Neuronal stem cell (in vitro differentiated cells): ENCODE results near the gene C16orf90.

Source experiments
- DNase-seq: peaks from one replicate; pipeline ENCODE4 v3.0.0-alpha.2; 2013; ENCODE audit warnings: low spot score
- H2AFZ ChIP-seq: one replicate; pipeline ENCODE4 v1.6.1; 2013; ENCODE audit warnings: mild to moderate bottlenecking, low read length, inconsistent platforms
- H2AK5ac ChIP-seq: 2 replicates; pipeline ENCODE4 v1.6.1; 2013; ENCODE audit warnings: low read depth, mild to moderate bottlenecking, inconsistent platforms, low read length, moderate library complexity, mixed read lengths
- H2BK120ac ChIP-seq: 2 replicates; pipeline ENCODE4 v1.6.1; 2013; ENCODE audit warnings: low read depth, mild to moderate bottlenecking, inconsistent platforms, low read length, moderate library complexity, mixed read lengths
- H2BK12ac ChIP-seq: one replicate; pipeline ENCODE4 v1.6.1; 2013; ENCODE audit warnings: low read length, inconsistent platforms
- H2BK15ac ChIP-seq: 2 replicates; pipeline ENCODE4 v1.6.1; 2013; ENCODE audit warnings: mild to moderate bottlenecking, low read length, inconsistent platforms, mixed read lengths
- H2BK5ac ChIP-seq: one replicate; pipeline ENCODE4 v1.6.1; 2013; ENCODE audit warnings: inconsistent platforms, mild to moderate bottlenecking, low read length, moderate library complexity
- H3K14ac ChIP-seq: one replicate; pipeline ENCODE4 v1.6.1; 2013; ENCODE audit warnings: low read length, inconsistent platforms
- H3K18ac ChIP-seq: 2 replicates; pipeline ENCODE4 v1.6.1; 2013; ENCODE audit warnings: low read length, inconsistent platforms
- H3K23ac ChIP-seq: 2 replicates; pipeline ENCODE4 v1.6.1; 2013; ENCODE audit warnings: low read depth, mild to moderate bottlenecking, mixed read lengths, low read length, inconsistent platforms; ENCODE audit not compliant: poor library complexity
- H3K27ac ChIP-seq: replicated peaks from 3 replicates; pipeline ENCODE4 v1.5.1; 2013; ENCODE audit warnings: low read length, inconsistent platforms
- H3K27me3 ChIP-seq, 3 experiments: 2 replicates each; pipeline ENCODE4 v1.6.1; 2013; ENCODE audit warnings: low read length in 3 of 3, mild to moderate bottlenecking in 2 of 3, inconsistent platforms in 1 of 3, low read depth in 1 of 3, mixed read lengths in 1 of 3, moderate library complexity in 1 of 3; ENCODE audit not compliant: control insufficient read depth in 3 of 3, insufficient read depth in 3 of 3
- H3K36me3 ChIP-seq, 2 donors: replicated peaks in 1 of 2; 2 replicates each; pipeline ENCODE4 v1.6.1; 2013; ENCODE audit warnings: low read length in 2 of 2; ENCODE audit not compliant: control insufficient read depth in 2 of 2, insufficient read depth in 2 of 2
- H3K4ac ChIP-seq: 2 replicates; pipeline ENCODE4 v1.6.1; 2013; ENCODE audit warnings: inconsistent platforms, mild to moderate bottlenecking, low read length, moderate library complexity
- H3K4me1 ChIP-seq, 2 donors: 1 replicate in 1 of 2; 2 replicates in 1 of 2; pipeline ENCODE4 v1.6.1; 2013; ENCODE audit warnings: low read length in 2 of 2, low read depth in 1 of 2; ENCODE audit not compliant: control insufficient read depth in 2 of 2, insufficient read depth in 1 of 2
- H3K4me2 ChIP-seq: one replicate; pipeline ENCODE4 v1.6.1; 2013; ENCODE audit warnings: mild to moderate bottlenecking, low read length, inconsistent platforms; ENCODE audit not compliant: insufficient read depth, poor library complexity, severe bottlenecking
- H3K4me3 ChIP-seq, 2 donors: 2 replicates each; pipeline ENCODE4 v1.5.1; 2013; ENCODE audit warnings: low read length in 2 of 2, mild to moderate bottlenecking in 2 of 2, inconsistent platforms in 1 of 2, moderate library complexity in 1 of 2
- H3K79me1 ChIP-seq: one replicate; pipeline ENCODE4 v1.6.1; 2013; ENCODE audit warnings: low read depth, mild to moderate bottlenecking, inconsistent platforms, low read length, moderate library complexity
- H3K9ac ChIP-seq: one replicate; pipeline ENCODE4 v1.6.1; 2013; ENCODE audit warnings: mild to moderate bottlenecking, low read depth, low read length, inconsistent platforms; ENCODE audit not compliant: poor library complexity
- H3K9me3 ChIP-seq, 2 donors: replicated peaks in 1 of 2; 2 replicates each; pipeline versions ENCODE3 to v1.6.1; 2013; ENCODE audit warnings: low read length in 2 of 2, mild to moderate bottlenecking in 2 of 2, inconsistent platforms in 1 of 2, low read depth in 1 of 2, mixed read lengths in 1 of 2, moderate library complexity in 1 of 2; ENCODE audit not compliant: control insufficient read depth in 2 of 2, insufficient read depth in 1 of 2
- H4K8ac ChIP-seq: one replicate; pipeline ENCODE4 v1.6.1; 2013; ENCODE audit warnings: low read depth, mild to moderate bottlenecking, inconsistent platforms, low read length, moderate library complexity
- H4K91ac ChIP-seq: one replicate; pipeline ENCODE4 v1.6.1; 2013; ENCODE audit warnings: low read length, low read depth, mild to moderate bottlenecking, inconsistent platforms; ENCODE audit not compliant: poor library complexity
- WGBS, 2 donors: extraction: QIAGEN DNeasy Blood & Tissue Kit; methylation state at CpG; one replicate each; pipeline ENCODE4 v1.1.7; 2013; ENCODE audit warnings: missing lambda C conversion rate in 2 of 2, mixed read lengths in 1 of 2; ENCODE audit not compliant: insufficient read length in 2 of 2, insufficient replicate concordance in 1 of 2; ENCODE audit errors: extremely low coverage in 2 of 2; 5-methylcytosine and 5-hydroxymethylcytosine counted together

Gene C16orf90

DNA sequence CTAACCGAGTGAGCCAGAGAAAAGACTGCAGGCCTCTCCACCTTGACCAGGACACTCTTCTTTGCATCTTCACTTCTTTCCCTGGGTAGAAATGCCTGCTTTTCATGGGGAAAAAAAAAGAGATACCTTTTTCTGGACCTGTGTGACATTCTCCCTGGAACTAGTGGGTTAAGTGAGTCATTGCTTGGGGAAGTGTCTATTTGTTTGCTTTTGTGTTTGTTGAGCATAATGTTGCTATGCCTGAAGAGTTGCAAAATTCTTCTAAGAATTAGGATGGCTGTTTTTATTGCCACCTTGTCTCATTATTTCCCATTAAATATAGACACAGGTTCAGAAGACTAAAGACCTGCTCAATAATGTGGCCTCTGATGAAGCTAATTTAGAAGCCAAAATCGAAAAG, 24.3 kb upstream of the C16orf90 start:
- Histone ChIP-seq H3K14ac (no peak overlapping the region), H3K23ac (no peak overlapping the region), H2BK120ac (no peak overlapping the region), H4K91ac (no peak overlapping the region), H3K36me3 (peaks cover 14 to 96% of the 10 kb centered on the region in 2 donors), H3K9ac (no peak overlapping the region), H3K4me2 (no peak overlapping the region), H2BK12ac (no peak overlapping the region), H4K8ac (no peak overlapping the region), H3K4ac (no peak overlapping the region), H2AK5ac (no peak overlapping the region), H3K27ac (no peak overlapping the region), H2BK5ac (no peak overlapping the region), H2AFZ (no peak overlapping the region), H3K4me3 (no peak overlapping the region), H3K9me3 (no peaks in the 10 kb centered on the region), H2BK15ac (no peak overlapping the region), H3K18ac (no peak overlapping the region), H3K4me1 (no peaks in the 10 kb centered on the region), H3K27me3 (no peaks in the 10 kb centered on the region), H3K79me1 (no peaks in the 10 kb centered on the region)
- DNase-seq: no peak
- no CpG with 5 or more reads among the region's 2 CpGs for WGBS, 2 donors

DNA sequence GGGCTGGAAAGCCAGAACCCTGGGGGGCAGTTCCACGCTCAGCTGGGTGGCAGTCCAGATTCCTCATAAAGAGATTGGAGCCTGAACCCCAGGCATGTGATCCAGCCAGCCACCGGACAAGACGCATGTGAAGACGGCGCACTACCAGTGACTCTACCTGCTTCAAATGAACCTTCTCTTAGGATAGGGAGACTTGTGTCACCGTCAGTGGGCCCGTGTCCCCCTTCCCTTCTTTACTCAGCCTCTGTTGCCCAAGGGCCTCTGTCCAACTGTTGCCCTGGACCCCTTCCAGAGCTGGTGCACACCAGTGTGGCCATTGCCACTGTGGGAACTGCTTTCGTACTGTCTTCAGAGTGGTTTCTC, 23.7 kb upstream of the C16orf90 start:
- Histone ChIP-seq H2BK15ac (no peak overlapping the region), H3K27ac (no peak overlapping the region), H2AK5ac (no peak overlapping the region), H3K23ac (no peak overlapping the region), H3K4me1 (no peaks in the 10 kb centered on the region), H4K91ac (no peak overlapping the region), H3K9me3 (no peaks in the 10 kb centered on the region), H3K4ac (no peak overlapping the region), H3K79me1 (no peaks in the 10 kb centered on the region), H3K4me3 (no peak overlapping the region), H2AFZ (no peak overlapping the region), H3K36me3 (peaks cover 17 to 97% of the 10 kb centered on the region in 2 donors), H2BK120ac (no peak overlapping the region), H3K27me3 (no peaks in the 10 kb centered on the region), H4K8ac (no peak overlapping the region), H2BK5ac (no peak overlapping the region), H3K14ac (no peak overlapping the region), H2BK12ac (no peak overlapping the region), H3K9ac (no peak overlapping the region), H3K4me2 (no peak overlapping the region), H3K18ac (no peak overlapping the region)
- no peak for DNase-seq
- no CpG with 5 or more reads among the region's 8 CpGs for WGBS, 2 donors

DNA sequence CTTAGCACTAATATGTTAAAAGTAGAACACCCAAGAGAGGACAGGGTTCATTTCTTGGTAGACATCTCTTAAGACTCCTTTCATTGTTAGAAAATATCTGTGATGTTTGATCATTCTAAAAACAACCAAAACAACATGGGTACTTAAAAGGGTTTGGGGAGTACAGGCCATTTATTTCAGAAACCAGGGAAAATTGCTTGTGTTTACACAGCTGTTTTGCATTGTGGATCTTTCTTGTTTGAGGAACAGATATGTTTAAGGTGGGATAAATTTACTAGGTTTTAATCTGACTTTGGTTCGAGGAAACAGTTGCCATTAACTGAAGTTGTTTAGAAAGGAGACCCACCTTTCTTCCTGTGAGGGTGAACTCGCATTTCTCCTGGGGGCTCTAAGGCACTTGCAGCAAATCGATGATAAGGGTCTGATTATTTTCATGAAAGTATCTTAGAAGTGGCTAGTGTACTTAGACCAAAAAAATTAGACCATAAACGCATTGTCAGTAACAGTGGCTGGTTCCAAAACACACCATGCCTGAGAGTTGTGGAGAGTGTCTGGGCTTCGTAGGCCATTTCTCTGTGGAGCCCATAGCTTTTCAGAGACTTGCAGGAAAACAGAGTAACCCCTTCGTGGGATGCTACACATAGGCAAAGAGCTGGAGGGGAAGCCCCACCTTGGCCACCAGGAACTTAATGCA, 23.1 kb upstream of the C16orf90 start:
- H3K36me3 ChIP-seq: peaks cover 21 to 97% of the 10 kb centered on the region in 2 donors
- no peak overlapping the region for H2AFZ ChIP-seq
- no peak overlapping the region for H3K4ac ChIP-seq
- H3K4me2 ChIP-seq: no peak overlapping the region
- no peaks in the 10 kb centered on the region for H3K27me3 ChIP-seq
- no peak overlapping the region for H3K9ac ChIP-seq
- H2BK5ac ChIP-seq: no peak overlapping the region
- no peak overlapping the region for H3K23ac ChIP-seq
- no peaks in the 10 kb centered on the region for H3K4me1 ChIP-seq
- H2AK5ac ChIP-seq: no peak overlapping the region
- no peak for DNase-seq
- no peak overlapping the region for H4K91ac ChIP-seq
- no peaks in the 10 kb centered on the region for H3K9me3 ChIP-seq
- no peak overlapping the region for H3K14ac ChIP-seq
- H3K79me1 ChIP-seq: no peaks in the 10 kb centered on the region
- no peak overlapping the region for H2BK120ac ChIP-seq
- no peak overlapping the region for H4K8ac ChIP-seq
- H3K4me3 ChIP-seq: no peak overlapping the region
- H2BK15ac ChIP-seq: no peak overlapping the region
- WGBS, 2 donors: no CpG with 5 or more reads among the region's 6 CpGs
- H3K18ac ChIP-seq: no peak overlapping the region
- no peak overlapping the region for H3K27ac ChIP-seq
- H2BK12ac ChIP-seq: no peak overlapping the region

DNA sequence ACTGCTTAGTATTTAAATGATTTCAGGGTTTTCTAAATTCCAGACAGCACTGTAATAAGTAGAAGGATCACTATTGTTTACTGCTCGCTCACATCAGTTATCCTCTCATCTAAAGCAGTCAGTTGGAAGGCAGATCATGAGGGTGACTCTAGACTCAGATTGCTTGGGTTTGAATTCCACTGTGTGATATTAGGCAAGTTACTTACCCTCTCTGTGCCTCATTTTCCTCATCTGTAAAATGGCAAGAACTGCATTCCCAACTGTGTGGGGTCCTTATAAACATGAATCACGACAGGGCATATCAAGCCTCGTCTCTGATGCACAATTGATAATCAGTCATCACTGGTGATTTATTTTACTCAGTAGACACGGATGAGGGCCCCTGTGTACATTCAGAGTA, 20.6 kb upstream of the C16orf90 start:
- no CpG with 5 or more reads among the region's 4 CpGs for WGBS, 2 donors
- DNase-seq: no peak
- Histone ChIP-seq H3K36me3 (peaks cover 27 to 96% of the 10 kb centered on the region in 2 donors), H2AK5ac (no peak overlapping the region), H2AFZ (no peak overlapping the region), H2BK5ac (no peak overlapping the region), H3K4me3 (no peak overlapping the region), H2BK15ac (no peak overlapping the region), H2BK12ac (no peak overlapping the region), H3K9ac (no peak overlapping the region), H3K14ac (no peak overlapping the region), H3K27me3 (no peaks in the 10 kb centered on the region), H3K4me2 (no peak overlapping the region), H3K27ac (no peak overlapping the region), H3K4me1 (no peaks in the 10 kb centered on the region), H4K91ac (no peak overlapping the region), H3K4ac (no peak overlapping the region), H3K23ac (no peak overlapping the region), H3K18ac (no peak overlapping the region), H4K8ac (no peak overlapping the region), H2BK120ac (no peak overlapping the region), H3K9me3 (no peaks in the 10 kb centered on the region), H3K79me1 (no peaks in the 10 kb centered on the region)
